Left ventricle myocardium inferior (tissue), 1 donor: ENCODE results near the gene EPHB3. TPM values are rescaled to one million over a fixed set of nuclear protein-coding genes. Genes with fewer than 3 reads are reported as not detected.

ENCODE experiments used
- DNase-seq: peaks from one replicate; pipeline ENCODE4 v3.0.0-alpha.2; 2020
- H3K27ac ChIP-seq: fragments of 200-600 bp; replicated peaks from 2 replicates; pipeline ENCODE4 v1.8.0; 2021
- H3K27me3 ChIP-seq: fragments of 200-600 bp; 2 replicates; pipeline ENCODE4 v1.8.0; 2021; ENCODE audit warnings: low read depth
- H3K36me3 ChIP-seq: fragments of 200-600 bp; 2 replicates; pipeline ENCODE4 v1.8.0; 2021
- H3K4me1 ChIP-seq: fragments of 200-600 bp; 2 replicates; pipeline ENCODE4 v1.8.0; 2021
- H3K4me3 ChIP-seq: fragments of 200-600 bp; 2 replicates; pipeline ENCODE4 v1.8.0; 2021; ENCODE audit warnings: mild to moderate bottlenecking, moderate library complexity
- H3K9me3 ChIP-seq: fragments of 200-600 bp; replicated peaks from 2 replicates; pipeline ENCODE4 v1.8.0; 2021
- intact Hi-C: fragments of 100-400 bp; cut with micrococcal nuclease; formaldehyde crosslinking; loops from one replicate; pipeline ENCODE4 v1.11.0; 2022
- total RNA-seq: library from RNA; stranded (reverse); fragmentation: NEBNext Ultra II Directional; extraction: Animal tissue kit (Norgen Biotek cat#: 25700); gene quantifications from one replicate; pipeline ENCODE4 v1.2.1, GENCODE V29; 2021
- TF ChIP-seq, protein P1 (sequence below): fragments of 200-600 bp; IDR thresholded peaks from 2 replicates; pipeline ENCODE4 v1.8.0; 2021; ENCODE audit warnings: antibody characterized with exemption, mild to moderate bottlenecking, borderline replicate concordance
- donor health status: DM: no; HTN: yes; CAD: no; lungs with severe emphysema.

The EPHB3 gene
- total RNA-seq, 1 donor from 2014 or later = 5.0 TPM

DNA sequence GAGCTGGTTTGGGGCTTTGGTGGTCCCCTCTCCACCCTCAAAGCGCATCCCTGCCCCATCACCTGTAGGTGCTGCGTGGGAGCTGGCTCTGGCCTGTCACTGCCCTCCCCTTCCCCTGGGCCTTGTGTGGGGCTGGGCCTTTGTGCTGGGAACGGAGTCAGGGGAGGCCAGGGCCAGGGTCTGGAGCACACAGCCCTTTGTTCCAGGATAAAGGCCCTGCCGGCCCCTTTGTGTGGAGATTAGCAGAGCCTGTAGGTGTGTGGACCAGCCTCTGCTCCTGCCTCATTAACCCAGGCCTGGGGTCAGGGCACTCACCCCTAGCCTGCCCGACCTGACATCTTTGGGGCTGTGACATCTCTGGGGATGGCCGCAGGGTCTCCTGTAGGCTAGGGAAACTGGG lies 8.9 kb downstream of the EPHB3 start:
- H3K27me3 ChIP-seq = peaks cover 17% of the 10 kb centered on the region
- TF ChIP-seq, protein P1, sequence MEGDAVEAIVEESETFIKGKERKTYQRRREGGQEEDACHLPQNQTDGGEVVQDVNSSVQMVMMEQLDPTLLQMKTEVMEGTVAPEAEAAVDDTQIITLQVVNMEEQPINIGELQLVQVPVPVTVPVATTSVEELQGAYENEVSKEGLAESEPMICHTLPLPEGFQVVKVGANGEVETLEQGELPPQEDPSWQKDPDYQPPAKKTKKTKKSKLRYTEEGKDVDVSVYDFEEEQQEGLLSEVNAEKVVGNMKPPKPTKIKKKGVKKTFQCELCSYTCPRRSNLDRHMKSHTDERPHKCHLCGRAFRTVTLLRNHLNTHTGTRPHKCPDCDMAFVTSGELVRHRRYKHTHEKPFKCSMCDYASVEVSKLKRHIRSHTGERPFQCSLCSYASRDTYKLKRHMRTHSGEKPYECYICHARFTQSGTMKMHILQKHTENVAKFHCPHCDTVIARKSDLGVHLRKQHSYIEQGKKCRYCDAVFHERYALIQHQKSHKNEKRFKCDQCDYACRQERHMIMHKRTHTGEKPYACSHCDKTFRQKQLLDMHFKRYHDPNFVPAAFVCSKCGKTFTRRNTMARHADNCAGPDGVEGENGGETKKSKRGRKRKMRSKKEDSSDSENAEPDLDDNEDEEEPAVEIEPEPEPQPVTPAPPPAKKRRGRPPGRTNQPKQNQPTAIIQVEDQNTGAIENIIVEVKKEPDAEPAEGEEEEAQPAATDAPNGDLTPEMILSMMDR = no peak
- H3K4me1 ChIP-seq = peaks cover 26% of the 10 kb centered on the region
- no peaks in the 10 kb centered on the region for H3K9me3 ChIP-seq
- no peak overlapping the region for H3K27ac ChIP-seq
- DNase-seq = no peak
- H3K4me3 ChIP-seq = no peak overlapping the region
- intact Hi-C loops = no loop called here
- peaks cover 3% of the 10 kb centered on the region for H3K36me3 ChIP-seq

DNA sequence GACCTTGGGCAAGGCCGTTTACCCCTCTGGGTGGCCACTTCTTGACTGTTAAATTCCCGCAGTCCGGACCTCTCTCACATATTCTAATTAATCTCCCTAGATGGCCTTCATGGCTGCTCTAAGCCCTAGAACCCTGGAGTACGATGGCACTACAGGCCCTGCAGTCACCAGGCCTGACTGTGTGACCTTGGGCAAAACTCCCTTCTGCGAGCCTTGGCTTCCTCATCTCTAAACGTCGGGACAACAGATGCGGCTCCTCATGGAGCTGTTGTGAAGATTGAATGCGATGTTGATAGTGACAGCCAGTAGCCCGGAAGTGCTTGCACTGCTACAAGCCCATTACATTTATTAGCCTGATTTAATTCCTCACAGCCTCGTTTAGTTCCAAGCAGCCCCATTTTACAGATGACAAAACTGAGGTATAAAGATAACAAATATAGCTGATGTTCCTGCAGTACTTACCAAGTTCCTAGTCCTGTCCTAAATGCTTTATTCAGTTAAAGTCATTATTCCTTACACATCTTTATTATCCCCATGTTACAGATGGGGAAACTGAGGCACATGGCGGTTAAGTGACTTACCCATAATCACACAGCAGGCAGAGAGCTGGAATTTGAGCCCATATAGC lies 10.3 kb downstream of the EPHB3 start:
- intact Hi-C loops = no loop called here
- TF ChIP-seq, protein P1 = no peak
- Histone ChIP-seq H3K4me1 (peaks cover 26% of the 10 kb centered on the region), H3K4me3 (no peak overlapping the region), H3K27me3 (peaks cover 17% of the 10 kb centered on the region), H3K36me3 (peaks cover 9% of the 10 kb centered on the region), H3K9me3 (no peaks in the 10 kb centered on the region), H3K27ac (no peak overlapping the region)
- DNase-seq = no peak

DNA sequence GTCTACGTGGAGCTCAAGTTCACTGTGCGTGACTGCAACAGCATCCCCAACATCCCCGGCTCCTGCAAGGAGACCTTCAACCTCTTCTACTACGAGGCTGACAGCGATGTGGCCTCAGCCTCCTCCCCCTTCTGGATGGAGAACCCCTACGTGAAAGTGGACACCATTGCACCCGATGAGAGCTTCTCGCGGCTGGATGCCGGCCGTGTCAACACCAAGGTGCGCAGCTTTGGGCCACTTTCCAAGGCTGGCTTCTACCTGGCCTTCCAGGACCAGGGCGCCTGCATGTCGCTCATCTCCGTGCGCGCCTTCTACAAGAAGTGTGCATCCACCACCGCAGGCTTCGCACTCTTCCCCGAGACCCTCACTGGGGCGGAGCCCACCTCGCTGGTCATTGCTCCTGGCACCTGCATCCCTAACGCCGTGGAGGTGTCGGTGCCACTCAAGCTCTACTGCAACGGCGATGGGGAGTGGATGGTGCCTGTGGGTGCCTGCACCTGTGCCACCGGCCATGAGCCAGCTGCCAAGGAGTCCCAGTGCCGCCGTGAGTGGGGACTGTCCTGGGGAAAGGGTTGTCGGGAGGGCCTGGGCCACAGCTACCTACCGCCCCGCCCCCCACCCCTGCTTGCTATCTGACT lies 11.2 kb downstream of the EPHB3 start:
- TF ChIP-seq, protein P1 = no peak
- no peak overlapping the region for H3K27ac ChIP-seq
- no peak overlapping the region for H3K4me3 ChIP-seq
- peaks cover 17% of the 10 kb centered on the region for H3K36me3 ChIP-seq
- no peaks in the 10 kb centered on the region for H3K9me3 ChIP-seq
- peaks cover 26% of the 10 kb centered on the region for H3K4me1 ChIP-seq
- peaks cover 17% of the 10 kb centered on the region for H3K27me3 ChIP-seq
- intact Hi-C loops = no loop called here
- DNase-seq = no peak

- Histone ChIP-seq H3K27ac (no peak overlapping the region), H3K4me1 (peaks cover 6% of the 10 kb centered on the region), H3K27me3 (peaks cover 10% of the 10 kb centered on the region), H3K4me3 (no peak overlapping the region), H3K36me3 (peaks cover 17% of the 10 kb centered on the region), H3K9me3 (no peaks in the 10 kb centered on the region)
- intact Hi-C loops = no loop called here
- TF ChIP-seq, protein P1 = no peak
- DNase-seq = no peak
These were observed 13.2 kb downstream of the EPHB3 start for GRCh38 chr3:184574515-184575417.

DNA sequence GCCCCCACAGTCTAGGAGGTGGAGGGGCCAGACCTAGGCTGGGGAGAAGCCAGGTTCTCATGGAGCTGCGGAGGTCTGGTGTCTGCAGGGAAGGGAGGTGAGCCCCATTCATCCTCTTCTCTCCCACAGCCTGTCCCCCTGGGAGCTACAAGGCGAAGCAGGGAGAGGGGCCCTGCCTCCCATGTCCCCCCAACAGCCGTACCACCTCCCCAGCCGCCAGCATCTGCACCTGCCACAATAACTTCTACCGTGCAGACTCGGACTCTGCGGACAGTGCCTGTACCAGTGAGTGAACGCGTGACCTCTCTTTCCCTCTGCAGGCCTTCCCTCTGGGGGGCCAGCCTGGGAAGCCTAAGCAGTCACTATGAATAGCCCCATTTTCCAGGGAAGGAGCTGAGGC lies 14.1 kb downstream of the EPHB3 start:
- TF ChIP-seq, protein P1 = no peak
- Histone ChIP-seq H3K4me1 (no peaks in the 10 kb centered on the region), H3K36me3 (peaks cover 17% of the 10 kb centered on the region), H3K4me3 (no peak overlapping the region), H3K9me3 (no peaks in the 10 kb centered on the region), H3K27me3 (peaks cover under 1% of the 10 kb centered on the region), H3K27ac (no peak overlapping the region)
- DNase-seq = no peak
- intact Hi-C loops = no loop called here
